NCI-H1436 treated with DMSO at 0.1 percent for 48 hours (cell line): ENCODE data around the gene IFI44.

Experiments used
- DNase-seq: peaks from one replicate; lab custom pipeline; 2025; lab: John Stamatoyannopoulos, UW

The IFI44 gene

GRCh38 chr1:78712467-78713051 lies 62.9 kb downstream of the IFI44 start:
- DNase-seq: no peak

DNA sequence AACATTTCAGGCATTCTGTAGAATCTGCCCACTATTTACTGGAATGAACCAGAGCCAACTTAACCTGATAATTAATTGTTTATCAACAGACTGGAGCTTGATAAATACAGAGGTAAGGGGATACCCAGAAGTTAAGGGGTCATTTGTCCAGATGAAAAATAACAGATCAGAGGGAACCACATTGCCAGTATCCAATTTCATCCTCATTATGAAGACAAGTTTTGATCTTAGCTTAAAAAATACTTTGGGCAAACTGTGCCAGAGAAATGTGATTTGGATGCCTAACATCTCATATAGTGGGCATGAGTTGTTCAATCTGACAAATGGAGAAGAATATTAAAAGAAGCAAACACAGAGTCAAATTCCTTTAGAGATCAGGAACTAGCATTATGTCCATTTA lies 63.7 kb downstream of the IFI44 start:
- no peak for DNase-seq
